Measurements from ENCODE around the gene ATAD2B.

- no peak for TF ChIP-seq EZH2phosphoT487 (IDR thresholded peaks at IDR 0.05; ENCODE audit: low read length)
- no peak for TF ChIP-seq CTCF (IDR thresholded peaks at IDR 0.05; ENCODE audit: low read length)
- no peak for TF ChIP-seq EZH2 (optimal IDR thresholded peaks at IDR 0.05; ENCODE audit: low read depth, low read length)
Observed at GRCh38 chr2:23777826-23778225, 149.1 kb downstream of the ATAD2B start.
